Measurements from ENCODE around the gene LLGL1.
"Not testable (repeated sequence)": the region's sequence is repeated elsewhere in the genome, so short reads cannot be mapped to it uniquely, and the experiment has no call there.

The LLGL1 gene

GRCh38 chr17:18194394-18194793, 31.0 kb upstream of the LLGL1 start:
- no peak for DNase-seq (ENCODE audit: low read depth)

DNA sequence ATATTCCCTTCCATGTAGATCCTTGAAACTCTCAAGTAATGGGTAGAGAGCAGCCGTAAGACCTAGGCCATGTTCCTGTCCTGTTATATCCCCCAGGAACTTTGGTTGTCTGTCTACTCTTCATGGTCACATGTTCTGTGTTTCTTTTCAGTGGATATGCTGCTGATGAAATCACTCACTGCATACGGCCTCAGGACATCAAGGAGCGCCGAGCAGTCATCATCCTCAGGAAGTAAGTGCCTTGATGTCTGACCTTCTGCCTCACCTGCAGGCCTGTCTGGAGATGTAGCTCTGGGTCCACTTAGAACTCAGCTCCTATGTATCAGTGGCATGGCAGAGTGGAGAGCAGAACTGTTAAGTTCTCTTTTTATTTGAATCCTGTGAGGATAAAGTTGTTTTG, 30.6 kb upstream of the LLGL1 start:
- DNase-seq (ENCODE audit: low read depth): no peak

DNA sequence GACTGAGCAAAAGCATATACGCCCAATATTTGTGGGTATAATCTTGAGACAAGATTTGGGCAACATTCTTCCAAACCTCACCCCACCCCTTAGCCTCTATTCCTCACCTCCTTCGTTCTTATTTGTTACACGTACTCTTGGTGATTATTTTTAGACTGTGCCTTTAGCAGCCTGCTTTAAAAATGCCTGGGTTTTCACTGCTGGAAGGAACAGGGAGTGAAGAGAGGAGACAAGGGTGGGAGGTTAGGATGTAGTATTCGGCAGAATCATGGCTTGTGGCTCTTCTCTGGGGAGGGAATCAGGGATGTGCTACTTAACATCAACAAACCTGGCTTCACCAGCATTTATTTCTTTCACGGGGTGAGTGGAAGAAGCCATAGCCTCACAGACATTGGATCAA, 30.2 kb upstream of the LLGL1 start:
- DNase-seq (ENCODE audit: low read depth): no peak

DNA sequence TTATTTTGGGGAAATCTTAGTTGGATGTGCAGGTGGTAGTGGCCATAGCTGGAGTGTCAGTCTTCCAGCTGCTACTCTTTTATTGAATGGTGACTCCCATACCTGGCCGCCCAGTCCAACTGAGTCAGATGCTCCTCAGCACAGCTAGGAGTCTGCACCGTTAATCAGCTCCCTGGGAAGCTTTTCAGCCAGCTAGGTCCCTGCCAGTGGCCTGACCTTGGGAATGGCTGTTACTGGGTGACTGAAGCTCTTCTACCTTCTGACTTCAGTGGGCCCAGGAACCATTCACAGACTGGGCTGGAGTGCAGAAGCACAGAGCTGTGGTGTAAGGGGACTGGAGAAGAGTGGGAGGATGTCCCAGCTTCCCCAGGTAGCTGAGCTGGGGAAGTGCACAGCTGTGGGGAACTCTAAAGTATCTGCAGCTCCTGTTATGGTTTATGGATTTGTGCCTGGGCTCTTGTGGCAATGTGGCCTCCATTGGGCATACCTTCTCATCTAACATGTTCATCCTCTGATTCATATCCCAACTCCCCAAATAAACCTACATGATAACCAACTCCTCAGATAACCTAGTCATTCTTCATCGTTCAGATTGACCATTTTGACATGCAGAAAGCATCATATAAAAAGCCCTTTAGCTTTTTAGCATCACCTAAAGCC, 27.8 kb upstream of the LLGL1 start:
- no peak for DNase-seq (ENCODE audit: low read depth)

GRCh38 chr17:18198530-18198929, 26.9 kb upstream of the LLGL1 start:
- no peak for DNase-seq (ENCODE audit: low read depth)

DNA sequence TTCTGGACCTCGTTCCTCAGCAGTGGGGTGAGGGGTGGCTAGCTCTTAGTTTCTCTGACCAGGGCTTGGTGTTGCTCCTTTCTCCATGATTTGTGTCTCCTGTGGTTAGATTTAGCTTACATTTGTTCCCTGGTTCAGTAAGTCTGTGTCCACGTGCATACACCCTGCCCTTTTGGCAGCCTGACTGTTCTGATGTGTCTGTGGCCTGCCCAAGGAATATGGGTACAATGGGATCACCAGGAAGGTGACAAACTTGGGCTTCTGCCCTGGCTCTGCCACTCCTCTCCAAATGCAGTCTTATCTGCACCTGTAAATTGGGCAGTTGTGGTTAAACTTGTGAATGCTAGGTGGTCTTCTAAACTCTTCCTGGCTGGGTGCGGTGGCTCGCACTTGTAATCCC, 24.3 kb upstream of the LLGL1 start:
- DNase-seq (ENCODE audit: low read depth): no peak

DNA sequence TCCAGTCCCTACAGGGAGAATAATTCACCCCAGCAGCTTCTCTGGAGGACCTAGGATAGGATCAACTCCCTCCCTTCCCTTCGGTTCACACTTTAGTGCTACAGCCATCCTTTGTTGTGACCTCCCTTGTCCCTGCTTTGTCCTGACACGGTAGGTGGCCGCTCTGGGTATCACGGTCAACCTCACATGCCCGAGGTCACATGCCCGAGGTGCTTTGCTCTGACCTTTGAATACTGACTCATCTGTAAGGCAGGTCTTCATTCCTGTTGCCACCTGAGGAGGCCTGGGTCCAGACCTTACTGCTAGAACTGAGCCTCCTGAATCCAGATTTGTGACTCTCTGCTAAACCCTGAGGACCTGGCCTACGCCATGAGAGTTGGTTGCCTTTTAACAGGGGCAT, 22.1 kb upstream of the LLGL1 start:
- no peak for DNase-seq (ENCODE audit: low read depth)

DNA sequence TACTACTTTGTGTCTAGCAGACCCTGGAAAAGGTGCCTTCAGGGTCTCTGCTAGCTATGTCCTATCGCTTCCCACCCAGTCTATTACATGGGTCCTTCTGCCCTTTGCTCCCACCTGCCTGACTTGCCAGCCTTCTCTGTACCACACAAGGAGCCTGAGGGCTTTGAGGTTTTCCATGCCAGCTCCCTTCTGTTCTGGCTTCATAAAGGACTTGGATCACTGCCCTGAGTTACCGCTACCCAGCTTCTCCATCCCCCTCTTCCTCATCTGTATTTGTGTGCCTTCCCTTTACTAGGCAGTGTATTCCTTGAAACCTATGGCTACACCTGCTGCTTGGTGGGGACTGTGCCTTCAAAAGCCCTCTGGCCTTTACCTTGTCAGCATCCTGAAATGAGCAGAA, 19.6 kb upstream of the LLGL1 start:
- no peak for DNase-seq (ENCODE audit: low read depth)

GRCh38 chr17:18206962-18207361, 18.5 kb upstream of the LLGL1 start:
- DNase-seq (ENCODE audit: low read depth): no peak

- no peak for DNase-seq (ENCODE audit: low read depth)
Observed at GRCh38 chr17:18208092-18208491, 17.3 kb upstream of the LLGL1 start.

GRCh38 chr17:18213666-18214270, 11.7 kb upstream of the LLGL1 start:
- no peak for DNase-seq (ENCODE audit: low read depth)

DNA sequence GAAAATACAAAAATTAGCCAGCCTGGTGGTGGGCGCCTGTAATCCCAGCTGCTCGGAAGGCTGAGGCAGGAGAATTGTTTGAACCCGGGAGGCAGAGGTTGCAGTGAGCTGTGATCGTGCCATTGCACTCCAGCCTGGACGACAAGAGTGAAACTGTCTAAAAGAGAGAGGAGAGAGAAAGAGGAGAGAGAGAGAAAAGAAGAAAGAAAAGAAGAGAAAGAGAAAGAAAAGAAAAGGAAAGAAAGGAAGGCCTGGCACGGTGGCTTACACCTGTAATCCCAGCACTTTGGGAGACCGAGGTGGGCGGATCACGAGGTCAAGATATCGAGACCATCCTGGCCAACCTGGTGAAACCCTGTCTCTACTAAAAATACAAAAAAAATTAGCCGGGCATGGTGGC, 8.5 kb upstream of the LLGL1 start:
- DNase-seq (ENCODE audit: low read depth): not testable (repeated sequence)

- DNase-seq (ENCODE audit: low read depth): peak; percentile 49
Observed at GRCh38 chr17:18217412-18218015, 7.9 kb upstream of the LLGL1 start.

- DNase-seq (ENCODE audit: low read depth): no peak
Observed at GRCh38 chr17:18218756-18219415, 6.5 kb upstream of the LLGL1 start.

- no peak for DNase-seq (ENCODE audit: low read depth)
Observed at GRCh38 chr17:18224053-18224386, 1.4 kb upstream of the LLGL1 start.

- DNase-seq (ENCODE audit: low read depth): no peak
Observed at GRCh38 chr17:18224387-18225120, 881 bp upstream of the LLGL1 start.

- no peak for DNase-seq (ENCODE audit: low read depth)
Observed at GRCh38 chr17:18225642-18226283, 328 bp downstream of the LLGL1 start.

DNA sequence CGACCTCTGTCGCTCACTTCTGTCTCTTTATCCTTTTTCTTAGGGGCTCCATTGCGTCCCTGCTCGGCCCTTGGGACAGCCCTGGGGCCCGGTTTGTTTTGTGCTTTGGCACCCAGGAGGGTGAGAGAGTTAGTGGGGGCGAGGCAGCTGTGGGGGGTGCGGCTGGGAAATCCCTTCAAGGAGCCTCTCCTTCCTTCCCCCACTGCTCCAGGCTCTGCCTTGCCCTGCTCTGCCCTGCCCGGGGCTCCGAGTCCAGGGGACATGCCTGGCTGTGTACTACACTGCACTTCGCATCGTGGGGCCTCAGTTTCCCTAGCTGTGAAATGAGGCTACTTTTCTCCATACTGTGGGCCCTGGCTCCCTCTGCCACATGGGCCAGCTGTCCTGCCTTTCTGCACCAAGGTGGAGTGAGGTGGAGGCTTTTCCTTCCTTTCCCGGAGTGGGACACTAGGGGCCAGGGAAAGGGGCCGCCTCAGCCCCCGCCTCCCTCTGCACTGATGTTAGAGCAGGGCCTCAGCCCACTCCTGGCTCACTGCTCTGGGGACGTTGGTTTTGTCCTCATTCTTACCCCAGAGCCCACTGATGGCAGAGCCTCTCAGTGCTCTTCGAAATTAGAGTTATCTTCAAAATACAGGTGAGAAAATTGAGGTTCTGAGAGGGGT, 980 bp downstream of the LLGL1 start:
- DNase-seq (ENCODE audit: low read depth): no peak

GRCh38 chr17:18227635-18228034, 2.2 kb downstream of the LLGL1 start:
- DNase-seq (ENCODE audit: low read depth): no peak

GRCh38 chr17:18228176-18228682, 2.8 kb downstream of the LLGL1 start:
- no peak for DNase-seq (ENCODE audit: low read depth)

- DNase-seq (ENCODE audit: low read depth): no peak
Observed at GRCh38 chr17:18229254-18229653, 3.8 kb downstream of the LLGL1 start.

Data from CMK (cell line).